NCI-H345 treated with DMSO at 0.1 percent for 48 hours (cell line): ENCODE data around the gene NECTIN1.

Source experiments
- DNase-seq: peaks from one replicate; lab custom pipeline; 2025; ENCODE audit not compliant: unreplicated experiment; lab: John Stamatoyannopoulos, UW

NECTIN1 gene

DNA sequence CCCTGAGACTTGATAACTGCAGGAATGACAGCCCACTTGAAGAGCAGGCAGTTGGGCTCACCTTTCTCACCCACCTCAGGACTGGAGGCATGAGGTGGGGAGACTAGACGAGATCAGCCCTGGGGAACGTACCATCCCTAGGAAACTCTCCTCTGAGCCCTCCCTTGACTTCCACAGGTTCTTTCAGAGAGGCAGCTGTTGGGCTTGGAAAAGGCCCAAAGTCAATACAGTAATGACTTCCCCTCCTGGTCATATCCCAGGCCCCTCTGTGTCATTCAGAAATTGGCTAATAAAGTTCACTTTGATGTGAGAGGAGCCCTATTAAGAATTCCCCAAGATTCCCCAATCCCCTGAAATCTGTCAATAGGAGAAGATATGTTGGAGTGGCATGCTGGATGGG, 5.8 kb upstream of the NECTIN1 start:
- no peak for DNase-seq

DNA sequence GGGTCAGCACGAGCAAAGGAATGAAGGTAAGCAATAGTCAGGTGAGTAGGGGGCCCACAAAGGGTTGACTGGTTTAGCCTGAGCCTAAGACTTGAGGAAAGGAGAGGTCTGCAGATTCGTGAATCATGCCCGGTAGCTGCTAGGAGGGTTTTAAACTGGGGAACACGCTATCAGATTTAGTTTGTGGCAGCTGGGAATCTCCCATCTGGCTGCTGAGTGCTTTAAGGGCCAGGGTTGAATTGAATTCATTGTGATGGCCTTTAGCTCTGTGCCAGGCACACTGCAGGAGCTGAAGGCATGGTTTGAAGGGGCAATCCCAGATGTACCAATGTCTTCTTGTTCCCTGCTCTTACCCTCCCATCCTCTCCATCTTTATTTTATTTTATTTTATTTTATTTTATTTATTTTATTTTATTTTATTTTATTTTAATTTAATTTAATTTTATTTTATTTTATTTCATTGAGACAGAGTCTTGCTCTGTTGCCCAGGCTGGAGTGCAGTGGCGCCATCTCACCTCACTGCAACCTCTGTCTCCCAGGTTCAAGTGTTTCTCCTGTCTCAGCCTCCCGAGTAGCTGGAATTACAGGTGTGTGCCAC, 1.9 kb upstream of the NECTIN1 start:
- no peak for DNase-seq

DNA sequence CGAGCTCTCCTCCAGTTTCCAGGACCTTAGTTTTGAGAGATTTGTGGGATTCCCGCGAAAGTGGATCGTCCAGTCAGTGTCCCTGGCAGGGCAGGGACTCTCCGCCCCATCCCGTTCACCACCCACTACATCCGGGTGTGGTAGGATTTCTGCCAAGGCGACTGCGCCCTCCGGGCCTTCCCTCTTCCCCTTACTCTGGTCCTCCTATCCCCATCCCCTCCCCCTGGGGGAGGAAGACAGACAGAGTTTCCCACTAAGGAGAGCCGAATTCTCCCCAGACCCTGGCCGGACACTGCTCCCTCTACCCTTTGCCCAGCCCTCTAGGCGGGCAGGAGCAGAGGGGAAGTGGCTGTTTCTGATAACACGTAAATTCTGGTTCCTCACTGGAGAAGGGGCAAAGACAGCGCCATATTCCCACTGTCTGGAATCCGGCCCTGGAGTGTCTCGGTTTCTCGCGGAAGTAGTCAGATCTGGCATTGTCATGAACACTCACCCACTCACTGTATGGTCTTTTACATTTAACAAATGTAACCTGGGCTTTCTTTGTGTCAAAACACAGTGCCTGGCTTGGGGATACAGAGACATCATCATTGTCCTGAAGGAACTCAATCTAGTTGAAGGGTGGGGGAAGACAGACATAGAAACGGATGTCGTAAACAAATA, 1.1 kb upstream of the NECTIN1 start:
- DNase-seq, result no peak

DNA sequence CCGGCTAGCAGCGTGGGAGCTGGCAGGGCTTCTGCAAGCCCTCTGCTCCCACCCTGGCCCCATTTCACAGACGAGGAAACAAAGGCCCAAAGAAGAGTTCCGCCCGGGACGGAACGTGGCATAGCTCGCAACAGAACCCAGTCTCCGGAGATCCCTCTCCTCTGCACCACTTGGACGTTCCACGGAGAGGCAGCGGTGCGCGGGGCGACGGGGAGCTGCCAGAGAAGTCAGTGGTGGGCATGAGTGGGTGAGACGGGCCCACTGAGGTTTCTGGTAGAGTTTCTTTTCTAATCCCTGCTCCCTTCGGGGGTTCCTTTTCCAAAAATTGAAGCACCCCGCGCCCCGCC, 554 bp upstream of the NECTIN1 start:
- no peak for DNase-seq

DNA sequence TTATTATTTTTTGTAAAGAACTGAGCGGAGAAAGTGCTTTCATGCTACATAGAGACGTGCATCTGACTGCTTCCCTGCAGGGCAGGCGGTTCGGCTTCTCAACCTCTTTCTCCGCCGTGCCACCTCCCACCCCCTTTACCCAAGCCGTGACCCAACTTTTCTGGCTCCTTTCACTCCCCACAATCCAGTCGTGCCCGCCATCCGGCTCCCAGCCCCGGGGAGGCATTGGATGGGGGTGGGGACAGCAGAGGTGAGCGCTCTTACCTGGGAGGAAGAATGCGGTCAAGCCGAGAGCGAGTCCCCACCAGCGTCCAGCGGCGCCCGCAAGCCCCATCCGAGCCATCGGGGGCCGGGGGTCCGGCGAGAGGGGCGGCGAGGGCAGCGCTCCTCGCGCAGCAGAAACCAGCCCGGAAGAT, 781 bp downstream of the NECTIN1 start:
- no peak for DNase-seq

DNA sequence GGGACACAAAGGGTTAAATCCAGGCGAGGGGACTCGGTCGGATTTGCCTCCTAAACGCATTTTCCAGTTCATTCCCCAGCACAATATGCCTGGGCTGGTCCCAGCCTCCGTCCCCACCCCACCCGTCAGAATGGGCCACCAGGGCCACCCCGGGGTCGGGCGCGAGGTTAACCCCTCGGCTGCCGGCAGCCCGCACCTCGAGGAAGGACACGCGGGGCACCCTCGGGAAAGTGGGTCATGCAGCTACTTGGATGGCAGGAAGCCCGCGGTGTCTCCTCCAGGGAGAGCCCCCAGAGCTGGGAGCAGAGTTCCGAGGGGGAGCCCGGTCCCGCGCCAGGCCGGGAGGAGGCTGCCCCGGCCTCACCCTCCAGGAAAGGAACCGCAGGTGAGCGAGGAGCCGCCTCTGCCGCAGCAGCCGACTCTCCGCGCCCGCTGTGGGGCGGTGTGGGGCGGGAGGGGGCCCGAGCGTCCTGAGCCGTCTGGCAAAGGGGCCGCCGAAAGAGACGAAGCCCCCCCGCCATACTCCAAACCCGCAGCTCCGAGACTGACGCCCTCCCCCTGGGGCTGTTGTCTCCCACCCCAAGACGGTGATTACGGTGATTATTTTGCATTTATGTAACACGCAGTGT, 1.4 kb downstream of the NECTIN1 start:
- no peak for DNase-seq

DNA sequence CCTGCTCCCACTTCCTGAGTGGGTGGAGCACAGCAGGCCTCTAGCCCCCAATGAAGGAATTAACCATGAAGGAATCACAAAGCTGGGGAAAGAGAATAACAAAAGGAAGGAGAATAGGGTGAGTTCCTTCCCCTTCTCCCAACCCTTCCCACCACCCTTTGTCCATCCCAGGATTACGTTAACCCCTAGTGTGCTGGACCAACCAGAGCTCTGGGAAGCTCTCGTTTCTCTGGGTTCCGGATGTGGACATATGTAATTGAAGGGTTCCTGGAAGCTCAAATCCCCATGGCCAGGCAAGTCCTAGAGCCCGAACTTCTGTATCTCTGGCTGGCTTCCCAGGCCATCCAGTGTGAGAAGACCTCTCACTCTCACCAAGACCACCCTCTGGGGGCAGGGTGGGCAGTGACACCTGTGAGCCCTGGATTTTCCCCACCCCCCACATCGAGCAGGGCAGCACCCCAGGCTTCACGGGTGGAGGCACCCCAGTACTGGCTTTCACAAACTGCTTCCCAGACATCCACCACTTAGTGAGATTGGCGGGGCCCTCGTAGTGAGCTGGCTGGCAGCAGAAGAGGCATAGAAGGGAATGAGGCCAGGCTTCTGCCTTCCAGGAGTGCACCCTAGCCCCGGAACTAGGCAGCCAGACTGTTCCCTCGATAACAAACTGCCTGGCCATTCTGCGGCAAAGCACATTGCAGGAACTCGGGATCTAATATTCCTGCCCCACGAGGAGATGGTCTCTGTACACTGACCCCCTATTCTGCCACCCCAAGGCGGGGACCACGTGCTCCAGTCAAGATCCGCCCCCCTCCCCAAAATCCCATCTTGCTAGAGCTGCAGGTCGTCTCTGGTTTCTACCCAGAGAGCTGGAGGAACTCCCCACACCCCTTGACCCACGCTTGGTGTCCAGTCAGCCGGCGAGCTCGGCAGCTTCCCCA, 2.1 kb downstream of the NECTIN1 start:
- no peak for DNase-seq

DNA sequence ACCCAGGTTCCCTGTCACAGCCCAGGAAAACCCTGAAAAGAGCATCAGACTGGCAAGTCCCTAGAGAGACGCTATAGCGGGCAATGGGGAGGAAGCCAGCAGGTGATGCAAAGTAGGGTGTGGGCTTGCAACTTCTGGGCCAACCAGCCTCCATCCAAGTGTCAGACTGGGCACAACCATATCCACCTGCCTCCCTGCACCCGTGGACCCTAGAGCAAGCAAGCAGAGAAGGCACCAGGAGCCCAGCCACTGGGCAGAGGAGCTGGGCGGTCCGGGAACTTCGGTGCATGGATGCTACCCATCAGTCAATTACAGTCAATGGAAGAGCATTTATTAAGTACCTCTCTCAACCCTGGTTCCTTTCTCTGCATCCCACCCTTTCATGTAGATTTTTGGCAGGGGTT, 2.8 kb downstream of the NECTIN1 start:
- no peak for DNase-seq

DNA sequence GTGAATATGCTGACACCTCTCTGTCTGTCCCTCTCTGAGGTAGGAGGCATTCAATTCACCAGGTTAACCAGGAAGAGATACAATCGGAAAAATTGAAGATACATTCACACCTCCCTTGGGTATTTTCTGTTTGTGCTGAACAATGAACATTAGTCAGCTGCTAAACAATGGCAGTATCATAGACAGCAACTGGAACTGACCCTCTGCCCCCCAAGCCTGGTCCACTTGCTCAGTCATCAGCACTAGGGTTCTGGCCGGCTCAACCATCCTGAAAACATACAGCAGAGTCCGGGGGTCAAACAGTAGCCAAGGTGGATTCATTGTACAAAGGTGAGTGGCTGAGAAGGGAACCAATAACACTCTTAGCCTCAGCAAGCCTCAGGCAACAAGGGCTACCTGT, 4.0 kb downstream of the NECTIN1 start:
- DNase-seq, result no peak

DNA sequence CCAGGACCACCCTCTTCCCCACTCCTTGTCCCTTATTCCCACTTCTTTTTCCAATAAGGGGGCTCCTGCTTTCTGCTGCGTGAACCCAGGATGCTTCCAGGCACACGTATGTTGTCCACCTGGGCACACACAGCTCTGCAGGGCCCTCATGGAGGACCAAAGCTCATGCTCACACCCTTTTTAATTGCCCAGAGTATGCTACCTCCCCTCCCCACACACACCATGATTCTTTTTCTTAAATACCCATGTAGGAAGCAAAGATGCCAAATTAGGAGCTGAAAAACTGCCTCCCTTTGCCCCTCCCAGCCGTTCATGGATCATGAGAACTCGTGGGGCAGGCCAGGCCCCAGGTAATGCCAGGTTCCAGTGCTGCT, 5.1 kb downstream of the NECTIN1 start:
- DNase-seq, result no peak

DNA sequence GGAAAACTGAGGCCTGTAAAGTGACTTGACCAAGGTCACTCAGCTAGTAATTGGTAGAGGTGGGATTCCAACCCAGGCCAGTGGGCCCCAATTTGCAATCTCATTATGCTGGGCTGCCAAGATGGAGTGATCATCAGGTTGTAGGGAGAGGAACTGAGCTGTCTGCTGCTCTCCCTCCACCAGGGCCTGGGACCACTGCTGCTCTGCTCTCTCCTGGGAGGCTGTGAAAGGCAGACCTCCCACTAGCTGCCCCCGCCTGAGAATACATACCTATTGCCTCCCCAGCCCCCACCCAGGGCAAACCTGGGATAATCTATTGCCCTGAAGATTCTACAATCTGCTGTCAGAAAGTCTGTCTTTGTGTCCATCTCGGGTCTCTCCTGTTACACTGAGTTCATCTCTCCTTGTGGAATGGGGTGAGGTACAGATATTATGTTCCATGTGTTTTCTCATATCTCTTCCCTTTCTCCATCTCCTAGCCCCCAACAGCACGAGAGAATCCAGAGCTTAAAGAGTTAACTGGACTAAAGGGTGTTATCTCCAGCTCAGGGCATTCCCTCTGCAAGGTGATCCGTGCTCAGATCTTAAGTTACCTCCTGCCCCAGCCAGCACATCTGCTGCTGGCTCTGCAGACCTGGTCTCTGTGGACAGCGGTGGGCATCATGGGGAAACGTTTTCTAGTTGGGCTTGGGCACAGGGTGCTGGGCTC, 5.6 kb downstream of the NECTIN1 start:
- DNase-seq, result no peak

DNA sequence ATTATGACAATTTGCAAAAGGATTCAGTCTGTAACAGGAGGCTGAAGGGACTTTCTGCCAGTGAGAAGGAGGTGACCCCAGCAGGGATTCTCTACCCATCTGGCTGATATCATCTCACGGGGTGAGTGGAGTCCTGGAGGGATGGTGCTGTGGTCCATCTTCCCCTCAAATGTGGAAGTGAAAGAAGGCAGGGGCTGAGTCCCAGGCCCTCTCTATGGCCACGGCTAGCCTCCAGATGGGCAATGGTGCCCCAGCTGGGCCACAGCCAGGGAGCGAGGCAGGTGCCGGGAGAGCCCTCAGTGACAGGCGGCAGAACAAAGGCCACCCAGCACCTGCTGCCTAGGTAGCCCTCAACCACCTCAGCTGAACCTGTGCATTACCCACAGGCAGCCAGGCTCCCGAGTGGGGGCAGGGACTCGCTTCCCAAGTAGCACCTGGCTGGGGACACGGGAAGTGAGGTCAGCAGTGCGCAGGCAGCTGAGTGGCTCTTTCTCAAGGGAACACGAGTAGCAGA, 6.7 kb downstream of the NECTIN1 start:
- peak; percentile 63 for DNase-seq

DNA sequence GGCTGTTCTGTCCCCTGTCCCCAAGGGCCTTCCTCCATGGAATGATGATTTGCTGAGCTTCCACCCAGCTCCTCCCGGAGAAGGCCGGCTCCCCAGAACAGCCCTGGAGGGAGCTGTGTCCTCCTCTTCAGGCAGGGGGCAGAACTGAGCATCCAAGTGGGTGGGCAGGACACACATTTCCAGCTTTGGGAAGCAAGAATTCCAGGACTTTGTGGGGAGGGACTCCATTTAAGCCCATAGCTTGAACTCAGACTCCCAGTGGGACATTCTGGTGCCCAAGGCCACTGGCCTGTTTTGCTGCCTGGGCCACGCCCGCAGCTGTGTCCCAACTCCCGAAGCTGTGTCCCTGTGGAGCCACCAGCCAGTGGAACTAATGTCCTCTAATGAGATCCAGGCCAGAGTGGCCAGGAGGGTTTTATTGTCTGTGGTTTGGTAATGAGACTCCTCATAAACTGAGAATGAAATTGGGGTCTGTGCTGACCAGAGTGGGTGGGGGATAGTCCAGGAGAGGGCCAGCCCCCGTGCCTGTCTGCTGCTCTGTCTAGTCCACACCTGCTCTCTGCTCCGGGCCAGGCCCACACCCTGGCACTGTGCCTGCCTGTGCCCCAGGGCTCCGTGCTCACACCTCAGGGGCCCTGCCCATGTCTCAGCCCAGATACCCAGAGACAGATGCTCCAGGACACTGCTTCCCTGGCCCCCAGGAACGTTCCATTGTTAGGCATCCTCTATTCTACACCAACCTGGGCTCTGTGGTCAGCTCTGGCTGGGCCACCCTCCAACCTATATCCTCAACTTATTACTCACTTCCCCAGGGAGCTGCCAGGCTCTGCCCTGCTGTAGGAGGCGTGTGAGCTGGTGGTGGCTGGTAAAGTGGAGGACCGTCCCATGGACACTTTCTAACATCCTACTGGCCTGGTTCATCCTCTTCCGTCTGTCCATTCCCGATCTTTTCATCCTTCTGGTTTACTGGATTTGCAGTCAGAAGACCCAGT, 7.6 kb downstream of the NECTIN1 start:
- DNase-seq, result no peak

DNA sequence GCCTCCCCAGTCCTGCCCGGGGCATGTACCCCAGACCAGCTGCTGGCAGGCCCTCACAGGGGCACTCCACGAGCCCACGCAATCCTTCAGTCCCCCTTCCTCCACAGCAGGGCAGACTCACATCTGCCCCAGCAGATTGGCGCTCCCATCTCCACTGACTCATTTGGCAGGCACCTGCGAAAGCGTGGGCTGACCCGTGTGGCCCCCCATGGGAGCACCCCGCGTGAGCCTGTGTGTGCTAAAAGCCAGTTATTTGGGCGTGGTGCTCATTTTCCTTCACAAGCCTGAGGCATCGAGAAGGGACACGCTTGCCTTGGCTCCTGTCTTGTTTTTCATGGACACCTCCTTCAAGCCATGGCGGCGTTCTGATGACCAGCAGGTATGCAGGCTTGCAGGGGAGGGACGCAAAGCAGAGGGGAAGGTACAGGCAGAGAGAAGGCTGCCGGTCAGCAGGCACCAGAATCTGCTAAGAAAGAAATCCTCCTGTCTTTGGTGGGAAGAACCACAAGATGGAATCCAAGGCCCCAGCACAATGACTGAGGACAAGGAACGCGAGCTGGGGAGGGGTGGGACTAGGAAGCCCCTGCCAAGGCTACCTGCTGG, 8.6 kb downstream of the NECTIN1 start:
- DNase-seq, result no peak

DNA sequence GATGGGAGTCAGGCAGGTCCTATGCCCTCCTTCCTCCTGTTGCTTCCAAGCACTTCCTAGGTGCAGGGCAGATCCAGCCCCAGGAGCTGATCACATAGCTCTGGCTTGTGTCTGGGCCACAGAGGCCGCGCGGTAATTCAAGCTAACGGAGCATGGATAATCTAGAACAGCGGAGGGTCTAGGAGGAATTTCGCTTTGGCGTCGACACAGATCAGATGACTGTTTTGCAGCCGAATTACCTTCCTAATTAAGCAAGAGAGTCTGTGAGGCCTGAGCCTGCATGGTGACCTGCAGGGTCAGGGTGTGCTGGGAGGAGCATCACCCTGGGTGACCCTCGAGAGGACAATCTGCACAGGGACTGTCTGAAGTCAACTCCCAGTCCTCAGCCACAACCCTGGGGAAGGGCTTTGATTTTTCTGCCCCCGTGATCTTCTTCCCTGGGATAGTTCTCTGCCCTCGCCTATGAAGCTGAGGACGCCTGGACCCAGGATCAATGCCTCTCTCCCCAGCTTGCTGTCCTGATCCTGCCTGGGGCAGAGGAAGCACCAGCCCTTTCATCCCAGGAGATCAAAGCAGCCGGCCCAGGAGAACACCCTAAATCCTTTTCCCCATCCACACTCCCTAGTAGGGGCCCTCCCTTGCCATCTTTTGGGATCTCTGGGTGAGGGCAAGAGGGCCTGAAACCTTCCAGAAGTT, 11.0 kb downstream of the NECTIN1 start:
- DNase-seq, result no peak

DNA sequence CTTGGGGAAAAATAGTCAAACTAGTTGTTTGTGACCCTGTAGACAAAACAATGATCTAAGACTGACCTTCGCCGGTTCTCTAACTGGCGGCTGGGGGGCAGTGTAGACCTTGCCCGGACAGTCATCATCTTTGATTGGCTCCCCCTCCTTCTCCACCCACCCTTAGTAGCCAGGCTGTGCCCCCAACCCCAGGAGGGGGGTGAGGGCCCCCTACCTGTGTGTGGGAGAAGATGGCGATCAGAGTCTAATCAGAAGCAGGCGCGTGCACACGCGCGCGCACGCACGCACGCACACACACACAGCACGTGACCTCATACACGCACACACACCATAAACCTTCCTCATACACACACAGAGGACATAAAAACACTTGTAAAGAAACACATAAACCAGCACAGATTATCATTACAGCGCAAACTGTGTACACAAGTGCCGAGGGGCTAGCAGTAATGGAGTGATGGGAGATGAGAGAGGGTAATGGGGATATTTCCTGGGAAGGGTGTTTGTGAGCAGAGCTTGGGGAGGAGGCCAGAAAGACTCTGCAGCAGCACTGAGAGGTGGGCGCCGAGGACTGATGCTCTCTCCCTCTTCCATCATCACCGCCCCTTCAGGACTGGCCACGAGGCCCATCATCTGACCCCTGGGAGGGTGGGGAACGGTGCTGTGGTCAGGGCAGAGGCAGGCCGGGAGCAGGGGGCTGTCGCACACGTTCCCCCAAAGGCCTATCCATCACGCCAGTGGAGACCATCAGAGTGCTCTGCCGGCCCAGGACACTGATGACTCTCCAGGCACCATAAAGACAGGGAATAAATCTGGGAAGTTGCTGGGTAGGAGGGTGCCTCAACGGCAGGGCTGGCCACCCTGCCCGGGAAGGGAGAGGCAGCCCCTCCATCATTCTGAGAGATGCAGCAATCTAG, 12.2 kb downstream of the NECTIN1 start:
- DNase-seq, result no peak

DNA sequence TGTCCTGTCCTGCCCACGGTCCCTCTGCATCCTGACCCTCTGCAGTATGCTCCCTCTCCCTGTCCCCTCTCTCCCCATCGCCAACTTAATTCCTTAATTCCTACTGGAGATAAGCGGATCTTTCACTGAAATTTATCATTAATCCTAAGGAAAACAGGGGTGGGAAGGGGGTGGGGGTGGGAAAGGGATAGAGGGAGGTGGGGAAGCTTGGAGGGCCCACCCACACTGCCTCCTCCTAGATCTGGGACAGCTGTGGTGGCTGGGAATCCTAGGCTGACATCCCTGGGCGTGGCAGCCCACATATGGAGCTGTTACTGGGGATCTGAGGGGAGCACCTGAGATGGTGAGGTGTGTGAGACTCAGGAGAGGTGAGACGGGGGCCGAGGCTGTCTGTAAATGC, 14.4 kb downstream of the NECTIN1 start:
- DNase-seq, result no peak

DNA sequence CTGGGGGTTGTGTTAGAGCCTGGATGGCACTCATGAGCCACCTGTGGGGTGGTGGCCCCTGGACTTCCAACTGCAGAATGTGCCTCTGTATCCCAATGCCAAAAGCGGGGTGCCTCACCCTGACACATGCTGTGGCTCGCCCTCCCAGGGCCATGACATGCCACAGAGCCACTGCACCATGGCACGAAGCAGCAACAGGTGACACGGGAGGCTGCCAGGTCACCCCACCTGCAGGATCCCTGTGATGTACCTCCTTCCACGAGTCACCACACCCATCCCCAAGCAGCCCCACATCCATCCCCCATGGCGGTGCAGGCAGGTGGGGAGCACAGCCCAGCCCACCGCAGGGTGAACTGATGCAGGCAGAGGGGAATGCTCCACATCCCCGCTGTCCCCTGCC, 14.8 kb downstream of the NECTIN1 start:
- no peak for DNase-seq
